ENCODE results near the gene SNTB2. TPM values are rescaled to one million over a fixed set of nuclear protein-coding genes. Genes with fewer than 3 reads are reported as not detected.
"Not testable (repeated sequence)": the region's sequence is repeated elsewhere in the genome, so short reads cannot be mapped to it uniquely, and the experiment has no call there.

SNTB2 gene
- total RNA-seq, 2 donors from 2014 or later: 33.7 to 53.0 TPM

DNA sequence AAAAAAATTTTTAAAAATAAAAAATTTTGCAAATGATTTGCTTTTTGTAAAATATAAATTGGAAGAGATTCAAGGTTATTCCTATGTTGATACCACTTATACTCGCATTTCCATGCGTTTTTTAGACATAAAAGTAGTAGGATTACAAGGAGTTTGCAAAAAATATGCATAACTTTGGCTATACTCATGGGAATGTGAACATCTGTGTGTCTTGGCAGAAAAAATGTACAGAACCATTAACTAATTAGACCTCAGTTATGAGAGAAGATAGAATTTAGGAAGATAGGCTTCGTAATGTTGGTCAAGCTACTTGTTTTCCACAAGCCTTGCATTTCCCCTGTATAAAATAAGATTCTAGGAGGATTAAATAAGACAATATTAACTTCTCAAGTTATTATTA, 63.1 kb downstream of the SNTB2 start:
- no peaks in the 10 kb centered on the region for H3K27me3 ChIP-seq (replicated peaks; ENCODE audit: insufficient read depth)
- no peaks in the 10 kb centered on the region for H3K9me3 ChIP-seq
- 92% methylated on average over 3 of the region's 3 CpGs for WGBS
- intact Hi-C loops (cut with DNase I): no loop called here
- peaks cover 5% of the 10 kb centered on the region for H3K4me1 ChIP-seq (replicated peaks)
- no peak overlapping the region for H3K4me3 ChIP-seq
- H3K36me3 ChIP-seq: no peaks in the 10 kb centered on the region
- DNase-seq (ENCODE audit: low spot score): no peak
- no peak overlapping the region for H3K27ac ChIP-seq
- TF ChIP-seq POLR2AphosphoS5 (IDR thresholded peaks at IDR 0.05) (no peak), CTCF (IDR thresholded peaks at IDR 0.05) (no peak), POLR2A (IDR thresholded peaks at IDR 0.05) (no peak)

- peak; percentile 47 for DNase-seq (ENCODE audit: low spot score)
- no peaks in the 10 kb centered on the region for H3K36me3 ChIP-seq
- peaks cover 5% of the 10 kb centered on the region for H3K4me1 ChIP-seq (replicated peaks)
- H3K4me3 ChIP-seq: no peak overlapping the region
- WGBS: 31% methylated on average over 5 of the region's 5 CpGs
- intact Hi-C loops (cut with DNase I): no loop called here
- TF ChIP-seq CTCF (IDR thresholded peaks at IDR 0.05) (no peak), POLR2AphosphoS5 (IDR thresholded peaks at IDR 0.05) (peak; percentile 86), POLR2A (IDR thresholded peaks at IDR 0.05) (no peak)
- no peaks in the 10 kb centered on the region for H3K9me3 ChIP-seq
- H3K27me3 ChIP-seq (replicated peaks; ENCODE audit: insufficient read depth): no peaks in the 10 kb centered on the region
- peak overlapping the region; percentile 59 to 73 for H3K27ac ChIP-seq
Measured at GRCh38 chr16:69253870-69254341, 66.9 kb downstream of the SNTB2 start.

GRCh38 chr16:69259428-69259764, 72.4 kb downstream of the SNTB2 start:
- DNase-seq (ENCODE audit: low spot score); H3K27me3 ChIP-seq (replicated peaks; ENCODE audit: insufficient read depth); H3K4me3 ChIP-seq; H3K4me1 ChIP-seq (replicated peaks); H3K9me3 ChIP-seq; intact Hi-C loops (cut with DNase I); H3K36me3 ChIP-seq: not testable (repeated sequence)
- WGBS: 65% methylated on average over 9 of the region's 9 CpGs
- peak overlapping the region in 1 of 2 donors; percentile 70 for H3K27ac ChIP-seq

DNA sequence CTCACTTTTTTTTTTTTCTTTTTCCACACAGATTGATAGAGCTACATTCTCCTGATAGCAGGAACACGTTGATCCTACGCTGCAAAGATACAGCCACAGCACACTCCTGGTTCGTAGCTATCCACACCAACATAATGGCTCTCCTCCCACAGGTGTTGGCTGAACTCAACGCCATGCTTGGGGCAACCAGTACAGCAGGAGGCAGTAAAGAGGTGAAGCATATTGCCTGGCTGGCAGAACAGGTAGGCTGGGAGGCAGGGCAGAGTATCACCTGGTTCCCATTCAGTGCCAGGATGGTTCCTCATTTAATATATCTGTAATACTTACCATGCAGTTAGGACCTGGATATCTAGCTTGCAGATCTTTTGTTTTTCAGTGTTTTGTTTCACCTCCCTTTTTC, 73.1 kb downstream of the SNTB2 start:
- peaks cover 5% of the 10 kb centered on the region for H3K4me1 ChIP-seq (replicated peaks)
- H3K4me3 ChIP-seq: no peak overlapping the region
- peak overlapping the region; percentile 10 to 70 for H3K27ac ChIP-seq
- H3K9me3 ChIP-seq: no peaks in the 10 kb centered on the region
- intact Hi-C loops (cut with DNase I): no loop called here
- TF ChIP-seq POLR2A (IDR thresholded peaks at IDR 0.05) (no peak), POLR2AphosphoS5 (IDR thresholded peaks at IDR 0.05) (no peak), CTCF (IDR thresholded peaks at IDR 0.05) (no peak)
- no peaks in the 10 kb centered on the region for H3K27me3 ChIP-seq (replicated peaks; ENCODE audit: insufficient read depth)
- 68% methylated on average over 4 of the region's 4 CpGs for WGBS
- H3K36me3 ChIP-seq: no peaks in the 10 kb centered on the region
- no peak for DNase-seq (ENCODE audit: low spot score)

DNA sequence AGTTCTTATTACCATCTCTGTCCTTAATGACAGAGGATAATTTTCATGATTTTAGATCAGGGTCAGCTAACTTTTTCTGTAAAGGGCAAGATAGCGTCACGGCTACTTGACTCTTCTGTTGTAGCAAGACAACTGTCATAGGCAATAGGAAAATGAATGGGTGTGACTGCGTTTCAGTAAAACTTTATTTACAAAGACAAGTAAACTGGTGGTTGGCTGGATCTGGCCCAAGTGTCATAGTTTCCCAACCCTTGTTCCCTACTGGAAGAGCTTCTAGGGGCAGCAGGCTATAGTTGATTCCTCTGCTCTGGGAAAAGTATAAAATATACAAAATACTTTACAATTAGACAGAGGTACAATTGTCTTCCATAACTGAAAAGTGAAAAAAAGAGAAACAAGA, 73.5 kb downstream of the SNTB2 start:
- intact Hi-C loops (cut with DNase I): no loop called here
- H3K27ac ChIP-seq: peak overlapping the region; percentile 1 to 70
- no peaks in the 10 kb centered on the region for H3K9me3 ChIP-seq
- TF ChIP-seq POLR2AphosphoS5 (IDR thresholded peaks at IDR 0.05): no peak
- TF ChIP-seq POLR2A (IDR thresholded peaks at IDR 0.05): no peak
- TF ChIP-seq CTCF (IDR thresholded peaks at IDR 0.05): no peak
- H3K4me1 ChIP-seq (replicated peaks): peaks cover 5% of the 10 kb centered on the region
- H3K4me3 ChIP-seq: no peak overlapping the region
- no peaks in the 10 kb centered on the region for H3K36me3 ChIP-seq
- H3K27me3 ChIP-seq (replicated peaks; ENCODE audit: insufficient read depth): no peaks in the 10 kb centered on the region
- WGBS: 88% methylated on average over 3 of the region's 3 CpGs
- DNase-seq (ENCODE audit: low spot score): no peak

All from prostate gland (tissue), 2 donors.